ENCODE results near the gene MRFAP1L1. TPM values are rescaled to one million over a fixed set of nuclear protein-coding genes. Genes with fewer than 3 reads are reported as not detected.
A peak's percentile ranks its signal among the peaks of the same experiment; 100 is the strongest.

The MRFAP1L1 gene
- total and polyA plus RNA-seq, 7 experiments from 2014 or later: 24.8 to 160 (median 116) TPM

- H3K36me3 Mint-ChIP-seq: peaks cover 0 to 7% (median 4%) of the 10 kb centered on the region in 5 donors
- intact Hi-C loops (cut with micrococcal nuclease): no loop called here
- CTCF ChIA-PET: interaction anchor here (8.4 kb wide), 1 partner anchor 151 kb away, joined by 156 read pairs; no protein-coding TSS in a partner anchor
- no peak overlapping the region for H3K4me3 Mint-ChIP-seq
- Histone ChIP-seq H3K27ac (ENCODE audit: low read depth, low read length) (no peak overlapping the region), H3K9me3 (ENCODE audit: control insufficient read depth in 2 of 3, low read length in 3 of 3) (no peaks in the 10 kb centered on the region), H3K4me3 (ENCODE audit: low read length) (no peak overlapping the region), H3K4me1 (ENCODE audit: control insufficient read depth in 2 of 2, insufficient read depth in 2 of 2, low read length in 2 of 2) (peaks cover 3 to 11% of the 10 kb centered on the region in 2 donors), H3K36me3 (ENCODE audit: control insufficient read depth in 2 of 3, insufficient read depth in 3 of 3, low read length in 3 of 3) (no peaks in the 10 kb centered on the region), H3K27me3 (ENCODE audit: control insufficient read depth in 2 of 2, insufficient read depth in 2 of 2, low read length in 2 of 2) (no peaks in the 10 kb centered on the region)
- POLR2A ChIA-PET: no interaction called here
- ATAC-seq (no peak), DNase-seq (no peak)
- no peak overlapping the region for H3K27ac Mint-ChIP-seq
- peaks cover 0 to 1% (median 0%) of the 10 kb centered on the region in 11 donors for H3K9me3 Mint-ChIP-seq
- peaks cover 16 to 35% (median 23%) of the 10 kb centered on the region in 7 donors for H3K4me1 Mint-ChIP-seq
- H3K27me3 Mint-ChIP-seq: no peaks in the 10 kb centered on the region
These were observed 13.2 kb upstream of the MRFAP1L1 start for GRCh38 chr4:6722891-6723290.

- Histone ChIP-seq H3K27ac (ENCODE audit: low read depth, low read length) (no peak overlapping the region), H3K4me1 (ENCODE audit: control insufficient read depth in 2 of 2, insufficient read depth in 2 of 2, low read length in 2 of 2) (peaks cover 12 to 14% of the 10 kb centered on the region in 2 donors), H3K36me3 (ENCODE audit: control insufficient read depth in 2 of 3, insufficient read depth in 3 of 3, low read length in 3 of 3) (no peaks in the 10 kb centered on the region), H3K9me3 (ENCODE audit: control insufficient read depth in 2 of 3, low read length in 3 of 3) (no peaks in the 10 kb centered on the region), H3K27me3 (ENCODE audit: control insufficient read depth in 2 of 2, insufficient read depth in 2 of 2, low read length in 2 of 2) (no peaks in the 10 kb centered on the region), H3K4me3 (ENCODE audit: low read length) (no peak overlapping the region)
- H3K4me3 Mint-ChIP-seq: no peak overlapping the region
- peaks cover 16 to 38% (median 25%) of the 10 kb centered on the region in 7 donors for H3K4me1 Mint-ChIP-seq
- CTCF ChIA-PET: interaction anchor here (0.7 to 8.4 kb wide), 4 partner anchors 153 to 361 kb away, joined by 3 to 156 read pairs (median 28); partner anchors contain the start of gene GRPEL1
- H3K27me3 Mint-ChIP-seq: no peaks in the 10 kb centered on the region
- peak overlapping the region in 5 of 9 donors; percentile 4 to 80 (median 23) for H3K27ac Mint-ChIP-seq
- intact Hi-C loops (cut with micrococcal nuclease): no loop called here
- POLR2A ChIA-PET: interaction anchor here (2.2 to 3.8 kb wide), 2 partner anchors 152 to 350 kb away, joined by 6 to 24 read pairs; no protein-coding TSS in a partner anchor
- no peak for ATAC-seq
- H3K9me3 Mint-ChIP-seq: peaks cover 0 to 1% (median 0%) of the 10 kb centered on the region in 11 donors
- DNase-seq: no peak
- peaks cover 0 to 7% (median 4%) of the 10 kb centered on the region in 5 donors for H3K36me3 Mint-ChIP-seq
These were observed 11.5 kb upstream of the MRFAP1L1 start for GRCh38 chr4:6721121-6721520.

GRCh38 chr4:6720202-6720699 is 10.6 kb upstream of the MRFAP1L1 start:
- Histone ChIP-seq H3K27ac (ENCODE audit: low read depth, low read length) (no peak overlapping the region), H3K4me1 (ENCODE audit: control insufficient read depth in 2 of 2, insufficient read depth in 2 of 2, low read length in 2 of 2) (peaks cover 17 to 19% of the 10 kb centered on the region in 2 donors), H3K9me3 (ENCODE audit: control insufficient read depth in 2 of 3, low read length in 3 of 3) (no peaks in the 10 kb centered on the region), H3K4me3 (ENCODE audit: low read length) (no peak overlapping the region), H3K27me3 (ENCODE audit: control insufficient read depth in 2 of 2, insufficient read depth in 2 of 2, low read length in 2 of 2) (no peaks in the 10 kb centered on the region), H3K36me3 (ENCODE audit: control insufficient read depth in 2 of 3, insufficient read depth in 3 of 3, low read length in 3 of 3) (no peaks in the 10 kb centered on the region)
- peaks cover 22 to 46% (median 33%) of the 10 kb centered on the region in 7 donors for H3K4me1 Mint-ChIP-seq
- peak overlapping the region in 8 of 10 donors; percentile 34 to 70 (median 49) for H3K4me3 Mint-ChIP-seq
- H3K27me3 Mint-ChIP-seq: peaks cover 0 to 4% (median 0%) of the 10 kb centered on the region in 5 donors
- CTCF ChIA-PET: interaction anchor here (0.7 to 8.4 kb wide), 14 partner anchors 11 to 362 kb away, joined by 3 to 156 read pairs (median 5); partner anchors contain the start of genes GRPEL1 and MRFAP1L1
- H3K36me3 Mint-ChIP-seq: peaks cover 0 to 7% (median 4%) of the 10 kb centered on the region in 5 donors
- ATAC-seq (peak; percentile 63), DNase-seq (peak; percentile 49 to 89 (median 72))
- intact Hi-C loops (cut with micrococcal nuclease): loop anchor here (1.0 kb wide), 4 partner anchors 62 to 362 kb away; partner anchors contain the start of gene KIAA0232 (in 1 of the 2)
- peak overlapping the region in 5 of 9 donors; percentile 41 to 83 (median 80) for H3K27ac Mint-ChIP-seq
- POLR2A ChIA-PET: interaction anchor here (0.6 to 23.6 kb wide), 9 partner anchors 12 to 351 kb away, joined by 3 to 696 read pairs (median 6); partner anchors contain the start of genes GRPEL1, MRFAP1 and S100P
- H3K9me3 Mint-ChIP-seq: peaks cover 0 to 5% (median 0%) of the 10 kb centered on the region in 11 donors

- DNase-seq (no peak), ATAC-seq (no peak)
- Histone ChIP-seq H3K4me3 (ENCODE audit: low read length) (no peak overlapping the region), H3K27ac (ENCODE audit: low read depth, low read length) (peak overlapping the region; percentile 26), H3K27me3 (ENCODE audit: control insufficient read depth in 2 of 2, insufficient read depth in 2 of 2, low read length in 2 of 2) (no peaks in the 10 kb centered on the region), H3K9me3 (ENCODE audit: control insufficient read depth in 2 of 3, low read length in 3 of 3) (no peaks in the 10 kb centered on the region), H3K36me3 (ENCODE audit: control insufficient read depth in 2 of 3, insufficient read depth in 3 of 3, low read length in 3 of 3) (no peaks in the 10 kb centered on the region), H3K4me1 (ENCODE audit: control insufficient read depth in 2 of 2, insufficient read depth in 2 of 2, low read length in 2 of 2) (peaks cover 19 to 20% of the 10 kb centered on the region in 2 donors)
- intact Hi-C loops (cut with micrococcal nuclease): loop anchor here (1.0 to 5.0 kb wide), 5 partner anchors 63 to 363 kb away; partner anchors contain the start of gene KIAA0232 (in 1 of the 2)
- H3K27ac Mint-ChIP-seq: peak overlapping the region in 5 of 9 donors; percentile 12 to 82 (median 51)
- ChIA-PET POLR2A (interaction anchor here (0.6 to 23.6 kb wide), 9 partner anchors 12 to 351 kb away, joined by 3 to 696 read pairs (median 6); partner anchors contain the start of genes MRFAP1 and S100P), CTCF (interaction anchor here (0.7 to 8.4 kb wide), 14 partner anchors 10 to 362 kb away, joined by 3 to 156 read pairs (median 5); partner anchors contain the start of genes GRPEL1 and MRFAP1L1)
- peaks cover 0 to 5% (median 0%) of the 10 kb centered on the region in 11 donors for H3K9me3 Mint-ChIP-seq
- H3K36me3 Mint-ChIP-seq: peaks cover 0 to 7% (median 4%) of the 10 kb centered on the region in 5 donors
- peak overlapping the region in 2 of 10 donors; percentile 40 to 59 for H3K4me3 Mint-ChIP-seq
- H3K4me1 Mint-ChIP-seq: peaks cover 22 to 51% (median 34%) of the 10 kb centered on the region in 7 donors
- H3K27me3 Mint-ChIP-seq: peaks cover 0 to 4% (median 0%) of the 10 kb centered on the region in 5 donors
These were observed 10.0 kb upstream of the MRFAP1L1 start for GRCh38 chr4:6719611-6720179.

- H3K27ac ChIP-seq (ENCODE audit: low read depth, low read length): peak overlapping the region; percentile 26
- ATAC-seq: no peak
- ChIA-PET CTCF (interaction anchor here (0.7 to 8.4 kb wide), 10 partner anchors 9 to 351 kb away, joined by 3 to 156 read pairs (median 6); partner anchors contain the start of genes GRPEL1 and MRFAP1L1), POLR2A (interaction anchor here (0.6 to 23.6 kb wide), 8 partner anchors 9 to 350 kb away, joined by 3 to 696 read pairs (median 24); partner anchors contain the start of genes KIAA0232, MRFAP1, MRFAP1L1 and S100P)
- no peak overlapping the region for H3K4me3 ChIP-seq (ENCODE audit: low read length)
- Mint-ChIP-seq H3K4me1 (peaks cover 22 to 51% (median 34%) of the 10 kb centered on the region in 7 donors), H3K27me3 (peaks cover 0 to 4% (median 0%) of the 10 kb centered on the region in 5 donors), H3K27ac (peak overlapping the region in 8 of 9 donors; percentile 0 to 89 (median 27)), H3K4me3 (peak overlapping the region; percentile 4 to 67 (median 37)), H3K9me3 (peaks cover 0 to 5% (median 0%) of the 10 kb centered on the region in 11 donors), H3K36me3 (peaks cover 0 to 7% (median 4%) of the 10 kb centered on the region in 5 donors)
- H3K9me3 ChIP-seq (ENCODE audit: control insufficient read depth in 2 of 3, low read length in 3 of 3): no peaks in the 10 kb centered on the region
- H3K4me1 ChIP-seq (ENCODE audit: control insufficient read depth in 2 of 2, insufficient read depth in 2 of 2, low read length in 2 of 2): peaks cover 19 to 20% of the 10 kb centered on the region in 2 donors
- no peak for DNase-seq
- no peaks in the 10 kb centered on the region for H3K36me3 ChIP-seq (ENCODE audit: control insufficient read depth in 2 of 3, insufficient read depth in 3 of 3, low read length in 3 of 3)
- intact Hi-C loops (cut with micrococcal nuclease): loop anchor here in 1 of 2 donors (5.0 kb wide), 1 partner anchor 253 kb away; no protein-coding TSS in a partner anchor
- H3K27me3 ChIP-seq (ENCODE audit: control insufficient read depth in 2 of 2, insufficient read depth in 2 of 2, low read length in 2 of 2): no peaks in the 10 kb centered on the region
These were observed 9.4 kb upstream of the MRFAP1L1 start for GRCh38 chr4:6718932-6719610.
